Immature natural killer cell (primary cell): ENCODE results near the gene TTPAL. TPM values are rescaled to one million over a fixed set of nuclear protein-coding genes. Genes with fewer than 3 reads are reported as not detected.

ENCODE experiments used
- DNase-seq, 3 donors: peaks; one replicate each; pipeline ENCODE4 v3.0.0; 2022; ENCODE audit warnings: mixed read lengths in 1 of 3
- H3K27ac Mint-ChIP-seq, 6 donors: one replicate each; pipeline ENCODE4 v1.8.0; 2020; ENCODE audit warnings: mixed read lengths in 6 of 6, mild to moderate bottlenecking in 5 of 6, inconsistent platforms in 4 of 6, moderate library complexity in 3 of 6
- H3K27me3 Mint-ChIP-seq, 3 donors: one replicate each; pipeline ENCODE4 v1.8.0; 2020 to 2021; ENCODE audit warnings: low read depth in 3 of 3, mild to moderate bottlenecking in 3 of 3, mixed read lengths in 3 of 3, moderate library complexity in 3 of 3, inconsistent platforms in 1 of 3
- H3K36me3 Mint-ChIP-seq, 3 donors: one replicate each; pipeline ENCODE4 v1.8.0; 2020; ENCODE audit warnings: mixed read lengths in 3 of 3, inconsistent platforms in 2 of 3, mild to moderate bottlenecking in 2 of 3
- H3K4me1 Mint-ChIP-seq, 2 donors: one replicate each; pipeline ENCODE4 v1.8.0; 2020; ENCODE audit warnings: inconsistent platforms in 2 of 2, mild to moderate bottlenecking in 2 of 2, mixed read lengths in 2 of 2, moderate library complexity in 1 of 2
- H3K4me3 Mint-ChIP-seq, 5 donors: one replicate each; pipeline ENCODE4 v1.8.0; 2020; ENCODE audit warnings: mild to moderate bottlenecking in 5 of 5, mixed read lengths in 5 of 5, inconsistent platforms in 3 of 5, moderate library complexity in 3 of 5
- H3K9me3 Mint-ChIP-seq, 6 donors: one replicate each; pipeline ENCODE4 v1.8.0; 2020; ENCODE audit warnings: mild to moderate bottlenecking in 6 of 6, mixed read lengths in 6 of 6, inconsistent platforms in 4 of 6, moderate library complexity in 3 of 6
- polyA plus RNA-seq, 3 donors: library from polyadenylated mRNA; unstranded; fragments of 300-500 nt; fragmentation: Illumina TruSeq; gene quantifications; one replicate each; pipeline ENCODE4 v1.2.3, GENCODE V29; 2021

Gene TTPAL
- polyA plus RNA-seq, 3 donors from 2014 or later = 5.0 to 13.8 (median 5.6) TPM

- Mint-ChIP-seq H3K4me3 (no peak overlapping the region), H3K27ac (peak overlapping the region in 1 of 6 donors; percentile 28), H3K36me3 (peaks cover 23 to 37% (median 24%) of the 10 kb centered on the region in 3 donors), H3K27me3 (no peaks in the 10 kb centered on the region), H3K4me1 (no peaks in the 10 kb centered on the region), H3K9me3 (no peaks in the 10 kb centered on the region)
- DNase-seq = no peak
Measured at GRCh38 chr20:44504402-44505307, 29.0 kb downstream of the TTPAL start.

- Mint-ChIP-seq H3K27me3 (no peaks in the 10 kb centered on the region), H3K27ac (peak overlapping the region in 1 of 6 donors; percentile 26), H3K4me1 (peaks cover 11 to 20% of the 10 kb centered on the region in 2 donors), H3K9me3 (no peaks in the 10 kb centered on the region), H3K4me3 (no peak overlapping the region), H3K36me3 (peaks cover 3 to 29% (median 17%) of the 10 kb centered on the region in 3 donors)
- DNase-seq = no peak
Measured at GRCh38 chr20:44509762-44510161, 34.1 kb downstream of the TTPAL start.

GRCh38 chr20:44513871-44514270 is 38.2 kb downstream of the TTPAL start:
- peaks cover 3 to 18% (median 11%) of the 10 kb centered on the region in 3 donors for H3K36me3 Mint-ChIP-seq
- peak overlapping the region; percentile 7 to 84 (median 51) for H3K27ac Mint-ChIP-seq
- no peaks in the 10 kb centered on the region for H3K9me3 Mint-ChIP-seq
- peaks cover 38 to 50% of the 10 kb centered on the region in 2 donors for H3K4me1 Mint-ChIP-seq
- DNase-seq = no peak
- H3K4me3 Mint-ChIP-seq = no peak overlapping the region
- H3K27me3 Mint-ChIP-seq = no peaks in the 10 kb centered on the region

- no peak for DNase-seq
- H3K36me3 Mint-ChIP-seq = peaks cover 0 to 9% (median 9%) of the 10 kb centered on the region in 3 donors
- H3K27ac Mint-ChIP-seq = peak overlapping the region; percentile 18 to 89 (median 76)
- no peak overlapping the region for H3K4me3 Mint-ChIP-seq
- H3K27me3 Mint-ChIP-seq = peaks cover 0 to 11% (median 7%) of the 10 kb centered on the region in 3 donors
- H3K4me1 Mint-ChIP-seq = peaks cover 63 to 77% of the 10 kb centered on the region in 2 donors
- H3K9me3 Mint-ChIP-seq = no peaks in the 10 kb centered on the region
Measured at GRCh38 chr20:44516491-44516890, 40.8 kb downstream of the TTPAL start.

GRCh38 chr20:44517454-44517853 is 41.8 kb downstream of the TTPAL start:
- Mint-ChIP-seq H3K36me3 (peaks cover 0 to 9% (median 8%) of the 10 kb centered on the region in 3 donors), H3K27me3 (peaks cover 4 to 20% (median 14%) of the 10 kb centered on the region in 3 donors), H3K27ac (peak overlapping the region; percentile 60 to 89 (median 76)), H3K9me3 (no peaks in the 10 kb centered on the region), H3K4me1 (peaks cover 70 to 82% of the 10 kb centered on the region in 2 donors), H3K4me3 (peak overlapping the region in 1 of 5 donors; percentile 6)
- no peak for DNase-seq

GRCh38 chr20:44518248-44518647 is 42.6 kb downstream of the TTPAL start:
- Mint-ChIP-seq H3K27ac (peak overlapping the region; percentile 60 to 98 (median 76)), H3K4me3 (no peak overlapping the region)

GRCh38 chr20:44520881-44521280 is 45.2 kb downstream of the TTPAL start:
- no peaks in the 10 kb centered on the region for H3K9me3 Mint-ChIP-seq
- peaks cover 59 to 63% of the 10 kb centered on the region in 2 donors for H3K4me1 Mint-ChIP-seq
- H3K27ac Mint-ChIP-seq = peak overlapping the region; percentile 95 to 100 (median 98)
- H3K27me3 Mint-ChIP-seq = peaks cover 4 to 20% (median 18%) of the 10 kb centered on the region in 3 donors
- DNase-seq = peak in 2 of 3 donors; percentile 13 to 17
- H3K4me3 Mint-ChIP-seq = peak overlapping the region; percentile 84 to 94 (median 89)
- no peaks in the 10 kb centered on the region for H3K36me3 Mint-ChIP-seq

More at GRCh38 chr20:44518248-44518647, 42.6 kb downstream of the TTPAL start:
- Mint-ChIP-seq H3K27me3 (peaks cover 4 to 20% (median 14%) of the 10 kb centered on the region in 3 donors), H3K4me1 (peaks cover 76 to 83% of the 10 kb centered on the region in 2 donors), H3K9me3 (no peaks in the 10 kb centered on the region), H3K36me3 (peaks cover 0 to 6% (median 5%) of the 10 kb centered on the region in 3 donors)
- DNase-seq = no peak

- peak; percentile 99 to 100 (median 99) for DNase-seq
- peak within 1 kb of the TSS; percentile 95 to 100 (median 98) for H3K27ac Mint-ChIP-seq
- peaks cover 56 to 60% of the 10 kb centered on the region in 2 donors for H3K4me1 Mint-ChIP-seq
- peak within 1 kb of the TSS; percentile 84 to 94 (median 89) for H3K4me3 Mint-ChIP-seq
- peaks cover 4 to 20% (median 18%) of the 10 kb centered on the region in 3 donors for H3K27me3 Mint-ChIP-seq
- H3K9me3 Mint-ChIP-seq = no peaks in the 10 kb centered on the region
- H3K36me3 Mint-ChIP-seq = no peaks in the 10 kb centered on the region
Measured at GRCh38 chr20:44521484-44522481, 46.1 kb downstream of the TTPAL start, which contains the start of gene SERINC3. SERINC3 (minus strand) TSS chr20:44522070; CDS start chr20:44521951, 119 bp downstream.

GRCh38 chr20:44522841-44523240 is 47.2 kb downstream of the TTPAL start:
- H3K27me3 Mint-ChIP-seq = peaks cover 4 to 23% (median 18%) of the 10 kb centered on the region in 3 donors
- peak overlapping the region; percentile 84 to 94 (median 89) for H3K4me3 Mint-ChIP-seq
- H3K4me1 Mint-ChIP-seq = peaks cover 45 to 49% of the 10 kb centered on the region in 2 donors
- H3K36me3 Mint-ChIP-seq = no peaks in the 10 kb centered on the region
- H3K9me3 Mint-ChIP-seq = no peaks in the 10 kb centered on the region
- H3K27ac Mint-ChIP-seq = peak overlapping the region; percentile 95 to 100 (median 98)
- DNase-seq = no peak

GRCh38 chr20:44523746-44524145 is 48.1 kb downstream of the TTPAL start:
- Mint-ChIP-seq H3K9me3 (no peaks in the 10 kb centered on the region), H3K36me3 (no peaks in the 10 kb centered on the region), H3K4me1 (peaks cover 40 to 43% of the 10 kb centered on the region in 2 donors), H3K4me3 (peak overlapping the region in 1 of 5 donors; percentile 94), H3K27me3 (peaks cover 4 to 23% (median 18%) of the 10 kb centered on the region in 3 donors), H3K27ac (peak overlapping the region in 5 of 6 donors; percentile 97 to 100 (median 99))
- no peak for DNase-seq

GRCh38 chr20:44526129-44526528 is 50.5 kb downstream of the TTPAL start:
- Mint-ChIP-seq H3K4me1 (peaks cover 19% of the 10 kb centered on the region in 2 donors), H3K27me3 (peaks cover 5 to 24% (median 21%) of the 10 kb centered on the region in 3 donors), H3K9me3 (no peaks in the 10 kb centered on the region), H3K4me3 (no peak overlapping the region), H3K27ac (peak overlapping the region in 1 of 6 donors; percentile 22), H3K36me3 (no peaks in the 10 kb centered on the region)
- DNase-seq = no peak

- peaks cover 4 to 10% of the 10 kb centered on the region in 2 donors for H3K4me1 Mint-ChIP-seq
- H3K27ac Mint-ChIP-seq = no peak overlapping the region
- DNase-seq = no peak
- peaks cover 8 to 19% (median 15%) of the 10 kb centered on the region in 3 donors for H3K27me3 Mint-ChIP-seq
- H3K36me3 Mint-ChIP-seq = no peaks in the 10 kb centered on the region
- no peaks in the 10 kb centered on the region for H3K9me3 Mint-ChIP-seq
- no peak overlapping the region for H3K4me3 Mint-ChIP-seq
Measured at GRCh38 chr20:44527716-44528199, 52.1 kb downstream of the TTPAL start.

GRCh38 chr20:44528309-44528708 is 52.6 kb downstream of the TTPAL start:
- Mint-ChIP-seq H3K9me3 (no peaks in the 10 kb centered on the region), H3K27me3 (peaks cover 8 to 19% (median 15%) of the 10 kb centered on the region in 3 donors), H3K36me3 (no peaks in the 10 kb centered on the region), H3K4me3 (no peak overlapping the region), H3K27ac (no peak overlapping the region), H3K4me1 (peaks cover 0 to 6% of the 10 kb centered on the region in 2 donors)
- no peak for DNase-seq
